Colonic mucosa (tissue), 4 donors: ENCODE data around the gene LRRC70. TPM values are rescaled to one million over a fixed set of nuclear protein-coding genes. Genes with fewer than 3 reads are reported as not detected.

Experiments
- DNase-seq: peaks from one replicate; pipeline ENCODE4 v3.0.0-alpha.2; 2020
- H3K27ac ChIP-seq: fragments of 200-600 bp; one replicate; pipeline ENCODE4 v1.8.0; 2021
- H3K27me3 ChIP-seq: fragments of 200-600 bp; one replicate; pipeline ENCODE4 v1.8.0; 2021
- H3K36me3 ChIP-seq: fragments of 200-600 bp; one replicate; pipeline ENCODE4 v1.8.0; 2021
- H3K4me1 ChIP-seq: fragments of 200-600 bp; one replicate; pipeline ENCODE4 v1.8.0; 2021; ENCODE audit warnings: mild to moderate bottlenecking
- H3K4me3 ChIP-seq: fragments of 200-600 bp; one replicate; pipeline ENCODE4 v1.8.0; 2021
- H3K9ac ChIP-seq, 2 donors: one replicate each; pipeline ENCODE4 v1.7.0; 2013; ENCODE audit warnings: control low read depth in 2 of 2, low read depth in 2 of 2, low read length in 2 of 2
- H3K9me3 ChIP-seq: fragments of 200-600 bp; one replicate; pipeline ENCODE4 v1.8.0; 2021
- intact Hi-C: fragments of 100-400 bp; cut with DNase I; formaldehyde crosslinking; loops from one replicate; pipeline ENCODE4 v1.14.1; 2022
- total RNA-seq, 2 donors: library from RNA; stranded (reverse); fragmentation: NEBNext Ultra II Directional in 1 of 2; extraction: Animal tissue kit (Norgen Biotek cat#: 25700) in 1 of 2; gene quantifications; one replicate each; pipeline ENCODE4 v1.2.1, GENCODE V29; 2021
- TF ChIP-seq, protein P1 (sequence below): fragments of 200-600 bp; IDR thresholded peaks from one replicate; pipeline ENCODE4 v1.8.0; 2022; ENCODE audit warnings: antibody characterized with exemption, mild to moderate bottlenecking
- donor health status: healthy.
- donor health status: DM: no; HTN: no; CAD: no.
- donor health status: DM: no; HTN: no; CAD: no.

The LRRC70 gene
- total RNA-seq, 2 donors from 2014 or later = 1.0 to 2.7 TPM

DNA sequence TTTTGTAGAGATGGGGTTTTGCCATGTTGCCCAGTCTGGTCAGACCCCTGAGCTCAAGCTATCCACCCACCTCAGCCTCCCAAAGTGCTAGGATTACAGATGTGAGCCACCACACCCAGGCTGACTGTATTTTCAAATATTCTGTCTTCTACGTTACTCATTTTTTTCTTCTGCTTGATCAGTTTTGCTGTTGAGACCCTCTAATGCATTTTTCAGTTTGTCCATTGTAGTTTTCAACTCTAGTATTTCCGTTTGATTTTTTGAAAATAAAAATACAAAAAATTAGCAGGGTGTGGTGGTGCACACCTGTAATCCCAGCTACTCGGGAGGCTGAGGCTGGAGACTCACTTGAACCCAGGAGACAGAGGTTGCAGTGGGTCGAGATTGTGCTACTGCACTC, 10.5 kb upstream of the LRRC70 start:
- no peaks in the 10 kb centered on the region for H3K36me3 ChIP-seq
- no peak overlapping the region for H3K9ac ChIP-seq
- no peak overlapping the region for H3K27ac ChIP-seq
- intact Hi-C loops = no loop called here
- no peak overlapping the region for H3K4me3 ChIP-seq
- H3K4me1 ChIP-seq = no peaks in the 10 kb centered on the region
- DNase-seq = no peak
- no peaks in the 10 kb centered on the region for H3K27me3 ChIP-seq
- TF ChIP-seq, protein P1, sequence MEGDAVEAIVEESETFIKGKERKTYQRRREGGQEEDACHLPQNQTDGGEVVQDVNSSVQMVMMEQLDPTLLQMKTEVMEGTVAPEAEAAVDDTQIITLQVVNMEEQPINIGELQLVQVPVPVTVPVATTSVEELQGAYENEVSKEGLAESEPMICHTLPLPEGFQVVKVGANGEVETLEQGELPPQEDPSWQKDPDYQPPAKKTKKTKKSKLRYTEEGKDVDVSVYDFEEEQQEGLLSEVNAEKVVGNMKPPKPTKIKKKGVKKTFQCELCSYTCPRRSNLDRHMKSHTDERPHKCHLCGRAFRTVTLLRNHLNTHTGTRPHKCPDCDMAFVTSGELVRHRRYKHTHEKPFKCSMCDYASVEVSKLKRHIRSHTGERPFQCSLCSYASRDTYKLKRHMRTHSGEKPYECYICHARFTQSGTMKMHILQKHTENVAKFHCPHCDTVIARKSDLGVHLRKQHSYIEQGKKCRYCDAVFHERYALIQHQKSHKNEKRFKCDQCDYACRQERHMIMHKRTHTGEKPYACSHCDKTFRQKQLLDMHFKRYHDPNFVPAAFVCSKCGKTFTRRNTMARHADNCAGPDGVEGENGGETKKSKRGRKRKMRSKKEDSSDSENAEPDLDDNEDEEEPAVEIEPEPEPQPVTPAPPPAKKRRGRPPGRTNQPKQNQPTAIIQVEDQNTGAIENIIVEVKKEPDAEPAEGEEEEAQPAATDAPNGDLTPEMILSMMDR = no peak
- no peaks in the 10 kb centered on the region for H3K9me3 ChIP-seq

DNA sequence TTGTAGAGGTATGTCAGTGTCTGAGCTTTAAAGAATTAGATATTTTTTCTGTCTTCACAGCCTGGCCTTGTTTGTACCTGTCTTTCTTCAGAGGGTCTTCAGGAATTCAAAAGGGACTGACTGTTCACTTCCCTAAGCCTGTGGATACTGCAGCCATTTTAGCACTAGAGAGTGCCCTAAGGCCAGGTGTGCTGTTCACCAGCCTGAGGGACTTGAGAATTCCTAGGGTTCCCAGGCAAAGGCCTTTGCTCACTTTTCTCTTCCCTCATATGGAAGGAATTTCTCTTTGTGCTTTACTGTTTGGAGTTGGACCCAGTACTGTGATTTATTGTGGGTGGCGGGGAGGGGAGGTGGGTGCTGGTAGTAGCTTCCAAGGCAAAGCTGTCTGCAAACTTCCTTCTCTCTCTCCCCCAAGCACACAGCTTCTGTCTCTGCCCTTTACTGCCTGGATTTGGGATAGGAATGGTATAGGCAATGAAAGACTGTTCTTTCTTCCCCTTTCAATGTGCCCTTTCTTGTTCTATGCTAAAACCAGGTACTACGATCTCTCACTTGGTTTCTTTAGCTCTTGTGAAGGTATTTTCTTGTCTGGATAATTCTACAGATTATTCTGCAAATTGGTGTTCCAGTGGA, 9.7 kb upstream of the LRRC70 start:
- no peak overlapping the region for H3K9ac ChIP-seq
- no peak overlapping the region for H3K27ac ChIP-seq
- H3K27me3 ChIP-seq = no peaks in the 10 kb centered on the region
- H3K36me3 ChIP-seq = no peaks in the 10 kb centered on the region
- no peak for DNase-seq
- TF ChIP-seq, protein P1 = no peak
- H3K4me3 ChIP-seq = no peak overlapping the region
- intact Hi-C loops = no loop called here
- no peaks in the 10 kb centered on the region for H3K4me1 ChIP-seq
- H3K9me3 ChIP-seq = no peaks in the 10 kb centered on the region

DNA sequence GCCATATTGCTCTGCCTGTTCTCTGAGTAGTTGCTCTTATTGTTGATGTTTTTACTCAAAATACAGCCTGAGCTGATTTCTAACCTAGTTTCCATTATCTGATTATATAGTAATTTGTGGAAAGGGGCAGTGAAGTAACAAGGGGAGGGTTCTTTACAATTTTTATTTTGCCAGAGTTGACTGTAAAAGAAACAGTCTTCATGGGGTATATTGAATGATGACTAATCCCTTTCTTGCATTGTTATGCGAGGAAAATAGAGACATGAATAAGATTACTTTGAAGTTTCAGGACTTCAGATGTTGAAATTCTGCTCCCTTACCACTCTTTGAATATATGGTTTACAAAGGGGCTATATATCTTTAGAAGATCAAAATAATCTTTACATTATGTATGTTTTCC, 9.1 kb upstream of the LRRC70 start:
- H3K9me3 ChIP-seq = no peaks in the 10 kb centered on the region
- H3K27me3 ChIP-seq = no peaks in the 10 kb centered on the region
- H3K9ac ChIP-seq = no peak overlapping the region
- no peaks in the 10 kb centered on the region for H3K4me1 ChIP-seq
- H3K4me3 ChIP-seq = no peak overlapping the region
- intact Hi-C loops = no loop called here
- H3K36me3 ChIP-seq = no peaks in the 10 kb centered on the region
- H3K27ac ChIP-seq = no peak overlapping the region
- DNase-seq = no peak
- TF ChIP-seq, protein P1 = no peak

DNA sequence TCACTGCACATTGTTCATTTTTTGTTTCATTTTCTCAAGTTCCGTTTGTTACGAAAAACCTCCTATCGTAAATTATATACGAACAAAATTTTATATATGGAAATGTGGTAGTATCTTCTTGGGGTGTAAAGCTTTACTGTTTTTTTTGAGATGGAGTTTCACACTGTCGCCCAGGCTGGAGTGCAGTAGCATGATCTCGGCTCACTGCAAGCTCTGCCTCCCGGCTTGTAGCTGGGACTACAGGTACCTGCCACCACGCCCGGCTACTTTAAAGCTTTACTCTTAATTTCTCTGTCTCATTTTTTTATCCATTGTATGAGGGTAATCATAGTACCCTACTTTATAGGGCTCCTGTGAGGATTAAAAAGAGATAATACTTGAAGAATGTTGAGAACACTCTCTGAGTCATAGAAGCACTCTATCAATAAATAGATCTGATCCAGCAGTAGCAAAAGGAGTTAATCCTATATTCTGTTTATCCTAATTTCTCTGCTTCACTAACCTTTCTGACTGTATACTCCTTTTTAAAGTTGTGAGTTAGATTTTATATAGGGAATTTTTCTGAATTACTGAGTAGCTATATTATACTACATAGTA, 5.6 kb upstream of the LRRC70 start:
- TF ChIP-seq, protein P1 = no peak
- Histone ChIP-seq H3K9ac (no peak overlapping the region), H3K4me1 (no peaks in the 10 kb centered on the region), H3K9me3 (no peaks in the 10 kb centered on the region), H3K4me3 (no peak overlapping the region), H3K36me3 (no peaks in the 10 kb centered on the region), H3K27me3 (no peaks in the 10 kb centered on the region), H3K27ac (no peak overlapping the region)
- intact Hi-C loops = no loop called here
- no peak for DNase-seq

DNA sequence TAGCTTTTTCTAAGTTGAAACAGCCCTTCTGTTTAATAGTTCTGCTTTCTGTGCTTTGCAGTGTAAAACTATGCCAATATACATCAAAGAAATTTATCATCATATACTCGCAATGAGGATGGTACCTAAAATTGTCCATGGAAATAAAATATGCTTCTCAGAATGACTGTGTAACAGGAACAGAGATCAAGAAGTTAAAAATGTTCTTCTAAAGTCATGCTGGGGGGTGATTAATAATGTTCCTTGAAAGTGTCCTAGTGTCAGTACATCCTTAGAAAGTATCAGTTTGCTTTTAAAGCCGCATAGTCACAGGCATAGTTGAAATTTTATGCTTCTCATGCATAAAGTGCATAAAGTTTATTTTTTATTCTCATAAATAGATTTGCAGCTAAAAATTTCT, 4.0 kb upstream of the LRRC70 start:
- no peaks in the 10 kb centered on the region for H3K4me1 ChIP-seq
- DNase-seq = no peak
- intact Hi-C loops = no loop called here
- TF ChIP-seq, protein P1 = no peak
- no peak overlapping the region for H3K9ac ChIP-seq
- H3K4me3 ChIP-seq = no peak overlapping the region
- no peak overlapping the region for H3K27ac ChIP-seq
- H3K36me3 ChIP-seq = no peaks in the 10 kb centered on the region
- no peaks in the 10 kb centered on the region for H3K9me3 ChIP-seq
- no peaks in the 10 kb centered on the region for H3K27me3 ChIP-seq
